ENCODE data around the gene VPS54. TPM values are rescaled to one million over a fixed set of nuclear protein-coding genes. Genes with fewer than 3 reads are reported as not detected.

The VPS54 gene
- total RNA-seq, 1 experiment from 2014 or later = 13.1 TPM

DNA sequence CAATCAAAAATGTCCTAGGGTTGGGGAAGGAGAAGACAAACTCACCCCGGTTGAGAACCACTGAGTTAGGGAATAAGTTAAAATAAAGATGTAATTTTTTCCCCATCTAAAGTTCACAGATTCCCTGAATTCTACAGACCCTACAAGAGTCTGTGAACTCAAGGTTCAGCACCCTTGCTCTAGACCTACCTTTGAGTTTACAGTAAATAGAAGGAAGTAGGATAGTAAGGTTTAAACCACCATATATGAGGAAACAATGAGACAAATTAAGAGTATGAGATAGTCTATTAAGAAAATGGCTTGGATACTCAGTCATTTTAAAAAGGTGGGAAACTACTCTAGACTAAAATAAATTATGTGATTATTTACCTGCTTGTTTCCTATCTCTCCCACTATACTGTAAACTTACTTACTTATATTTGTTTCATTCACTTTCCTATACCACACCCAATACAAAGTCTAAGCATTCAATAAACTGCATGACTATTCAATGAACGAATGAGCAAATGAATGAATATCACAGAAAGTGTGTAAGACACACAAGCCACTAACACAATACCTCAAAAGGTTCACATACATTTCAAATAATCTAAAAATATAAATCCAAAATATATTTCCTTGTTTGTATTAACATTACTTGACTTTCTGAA lies 13.4 kb downstream of the VPS54 start:
- Mint-ChIP-seq H3K27ac (ENCODE audit: low read depth, unreplicated experiment) (no peak overlapping the region), H3K36me3 (ENCODE audit: insufficient read depth, unreplicated experiment) (peaks cover 4% of the 10 kb centered on the region), H3K4me1 (ENCODE audit: insufficient read depth, unreplicated experiment) (peaks cover 8% of the 10 kb centered on the region), H3K4me3 (ENCODE audit: unreplicated experiment) (no peak overlapping the region), H3K9me3 (ENCODE audit: unreplicated experiment) (no peaks in the 10 kb centered on the region), H3K27me3 (ENCODE audit: insufficient read depth, unreplicated experiment) (no peaks in the 10 kb centered on the region)
- TF ChIP-seq, protein P1, sequence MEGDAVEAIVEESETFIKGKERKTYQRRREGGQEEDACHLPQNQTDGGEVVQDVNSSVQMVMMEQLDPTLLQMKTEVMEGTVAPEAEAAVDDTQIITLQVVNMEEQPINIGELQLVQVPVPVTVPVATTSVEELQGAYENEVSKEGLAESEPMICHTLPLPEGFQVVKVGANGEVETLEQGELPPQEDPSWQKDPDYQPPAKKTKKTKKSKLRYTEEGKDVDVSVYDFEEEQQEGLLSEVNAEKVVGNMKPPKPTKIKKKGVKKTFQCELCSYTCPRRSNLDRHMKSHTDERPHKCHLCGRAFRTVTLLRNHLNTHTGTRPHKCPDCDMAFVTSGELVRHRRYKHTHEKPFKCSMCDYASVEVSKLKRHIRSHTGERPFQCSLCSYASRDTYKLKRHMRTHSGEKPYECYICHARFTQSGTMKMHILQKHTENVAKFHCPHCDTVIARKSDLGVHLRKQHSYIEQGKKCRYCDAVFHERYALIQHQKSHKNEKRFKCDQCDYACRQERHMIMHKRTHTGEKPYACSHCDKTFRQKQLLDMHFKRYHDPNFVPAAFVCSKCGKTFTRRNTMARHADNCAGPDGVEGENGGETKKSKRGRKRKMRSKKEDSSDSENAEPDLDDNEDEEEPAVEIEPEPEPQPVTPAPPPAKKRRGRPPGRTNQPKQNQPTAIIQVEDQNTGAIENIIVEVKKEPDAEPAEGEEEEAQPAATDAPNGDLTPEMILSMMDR (IDR thresholded peaks at IDR 0.05; ENCODE audit: unreplicated experiment) = no peak
- DNase-seq (ENCODE audit: unreplicated experiment) = no peak
- ChIA-PET POLR2A (no interaction called here), CTCF (no interaction called here)
- BruUV-seq (replicated peaks) = no TSS peak
- intact Hi-C loops (cut with micrococcal nuclease) = no loop called here

GRCh38 chr2:64003239-64003638 lies 16.0 kb downstream of the VPS54 start:
- CTCF ChIA-PET = no interaction called here
- Mint-ChIP-seq H3K4me1 (ENCODE audit: insufficient read depth, unreplicated experiment) (no peaks in the 10 kb centered on the region), H3K9me3 (ENCODE audit: unreplicated experiment) (peaks cover 5% of the 10 kb centered on the region), H3K27me3 (ENCODE audit: insufficient read depth, unreplicated experiment) (no peaks in the 10 kb centered on the region), H3K36me3 (ENCODE audit: insufficient read depth, unreplicated experiment) (peaks cover 5% of the 10 kb centered on the region), H3K4me3 (ENCODE audit: unreplicated experiment) (no peak overlapping the region), H3K27ac (ENCODE audit: low read depth, unreplicated experiment) (no peak overlapping the region)
- no TSS peak for BruUV-seq (replicated peaks)
- intact Hi-C loops (cut with micrococcal nuclease) = no loop called here
- DNase-seq (ENCODE audit: unreplicated experiment) = no peak
- TF ChIP-seq, protein P1 (IDR thresholded peaks at IDR 0.05; ENCODE audit: unreplicated experiment) = no peak
- POLR2A ChIA-PET = interaction anchor here (1.0 to 1.4 kb wide), 3 partner anchors 15 to 20 kb away, joined by 6 to 7 read pairs (median 7); no protein-coding TSS in a partner anchor

- BruUV-seq (replicated peaks) = no TSS peak
- Mint-ChIP-seq H3K27me3 (ENCODE audit: insufficient read depth, unreplicated experiment) (no peaks in the 10 kb centered on the region), H3K4me3 (ENCODE audit: unreplicated experiment) (no peak overlapping the region), H3K27ac (ENCODE audit: low read depth, unreplicated experiment) (no peak overlapping the region), H3K36me3 (ENCODE audit: insufficient read depth, unreplicated experiment) (peaks cover 16% of the 10 kb centered on the region), H3K9me3 (ENCODE audit: unreplicated experiment) (peaks cover 15% of the 10 kb centered on the region), H3K4me1 (ENCODE audit: insufficient read depth, unreplicated experiment) (no peaks in the 10 kb centered on the region)
- ChIA-PET CTCF (interaction anchor here (0.6 to 0.9 kb wide), 2 partner anchors 16 to 1211 kb away, joined by 3 to 4 read pairs; no protein-coding TSS in a partner anchor), POLR2A (interaction anchor here (0.8 to 1.3 kb wide), 2 partner anchors 14 to 293 kb away, joined by 3 read pairs; no protein-coding TSS in a partner anchor)
- TF ChIP-seq, protein P1 (IDR thresholded peaks at IDR 0.05; ENCODE audit: unreplicated experiment) = no peak
- DNase-seq (ENCODE audit: unreplicated experiment) = no peak
- intact Hi-C loops (cut with micrococcal nuclease) = no loop called here
Measured at GRCh38 chr2:64001382-64002101, 17.7 kb downstream of the VPS54 start.

DNA sequence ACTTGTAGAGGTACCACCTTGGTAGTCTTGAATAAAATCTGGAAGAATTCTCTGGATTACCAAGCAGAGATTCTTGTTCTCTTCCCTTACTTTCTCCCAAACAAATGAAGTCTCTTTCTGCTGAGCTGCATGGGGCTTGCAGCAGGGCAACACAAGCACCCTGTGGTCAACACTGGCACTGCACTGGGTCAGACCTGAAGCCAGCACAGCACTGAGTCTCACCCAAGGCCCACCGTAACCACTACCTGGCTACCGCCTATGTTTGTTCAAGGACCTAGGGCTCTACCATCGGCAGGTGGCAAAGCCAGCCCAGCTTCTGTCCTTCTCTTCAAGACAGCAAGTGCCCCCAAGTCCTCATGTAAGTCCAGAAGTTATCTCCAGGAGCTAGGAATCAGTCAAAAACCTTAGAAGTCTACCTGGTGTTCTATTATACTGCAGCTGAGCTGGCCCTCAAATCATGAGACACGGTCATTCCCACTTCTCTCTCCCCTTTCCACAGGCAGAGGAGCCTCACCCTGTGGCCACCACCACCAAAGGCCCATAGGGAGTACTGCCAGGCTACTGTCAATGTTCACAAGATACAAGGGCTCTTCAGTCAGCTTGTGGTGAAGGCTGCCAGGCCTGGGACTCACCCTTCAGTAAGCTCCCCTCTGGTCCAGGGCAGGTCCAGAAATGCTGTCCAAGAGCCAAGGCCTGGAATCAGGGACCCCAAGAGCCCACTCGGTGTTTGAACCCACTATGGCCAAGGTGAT lies 18.4 kb downstream of the VPS54 start:
- peaks cover 16% of the 10 kb centered on the region for H3K36me3 Mint-ChIP-seq (ENCODE audit: insufficient read depth, unreplicated experiment)
- POLR2A ChIA-PET = interaction anchor here (0.5 to 1.3 kb wide), 3 partner anchors 15 to 938 kb away, joined by 3 read pairs; no protein-coding TSS in a partner anchor
- no peak overlapping the region for H3K27ac Mint-ChIP-seq (ENCODE audit: low read depth, unreplicated experiment)
- no TSS peak for BruUV-seq (replicated peaks)
- H3K4me1 Mint-ChIP-seq (ENCODE audit: insufficient read depth, unreplicated experiment) = no peaks in the 10 kb centered on the region
- intact Hi-C loops (cut with micrococcal nuclease) = no loop called here
- no peaks in the 10 kb centered on the region for H3K27me3 Mint-ChIP-seq (ENCODE audit: insufficient read depth, unreplicated experiment)
- TF ChIP-seq, protein P1 (IDR thresholded peaks at IDR 0.05; ENCODE audit: unreplicated experiment) = no peak
- no peak for DNase-seq (ENCODE audit: unreplicated experiment)
- H3K4me3 Mint-ChIP-seq (ENCODE audit: unreplicated experiment) = no peak overlapping the region
- peaks cover 15% of the 10 kb centered on the region for H3K9me3 Mint-ChIP-seq (ENCODE audit: unreplicated experiment)
- CTCF ChIA-PET = interaction anchor here (0.6 to 0.9 kb wide), 2 partner anchors 15 to 1211 kb away, joined by 3 to 4 read pairs; no protein-coding TSS in a partner anchor

All from MCF 10A (cell line).